K562 (cell line): ENCODE data around the gene ST6GALNAC6. TPM values are rescaled to one million over a fixed set of nuclear protein-coding genes. Genes with fewer than 3 reads are reported as not detected.

Experiments
- BRD9 ChIP-seq: fragments of 450-650 bp; IDR thresholded peaks from 2 replicates; pipeline ENCODE4 v1.6.1; 2018; ENCODE audit warnings: low read depth; ENCODE audit not compliant: partially characterized antibody
- CCNT2 ChIP-seq: IDR thresholded peaks from 2 replicates; pipeline ENCODE4 v1.6.1; 2011; ENCODE audit warnings: borderline replicate concordance, low read depth, mild to moderate bottlenecking, moderate library complexity, mixed read lengths, low read length; ENCODE audit not compliant: insufficient read length; ENCODE audit errors: extremely low read depth
- CHCHD3 ChIP-seq: fragments of 250-450 bp; sonication (Bioruptor Pico); IDR thresholded peaks from 2 replicates; pipeline ENCODE4 v2.1.2; 2022; ENCODE audit warnings: mild to moderate bottlenecking
- CHD1 ChIP-seq: fragments of 200-600 bp; sonication (generic); IDR thresholded peaks from one replicate; pipeline ENCODE4 v1.6.1; 2012; ENCODE audit warnings: mild to moderate bottlenecking, moderate library complexity, low read length, inconsistent platforms
- ETV5 ChIP-seq: sonication (generic); formaldehyde crosslinking; IDR thresholded peaks from 2 replicates; pipeline ENCODE4 v1.4.0; 2020; ENCODE audit warnings: low read depth, mild to moderate bottlenecking, missing genetic modification reagents
- GATAD2A ChIP-seq: fragments of 450-650 bp; IDR thresholded peaks from 2 replicates; pipeline ENCODE4 v1.6.1; 2017
- HMG20A ChIP-seq: fragments of 450-650 bp; formaldehyde crosslinking; conservative IDR thresholded peaks from 2 replicates; pipeline ENCODE4 v1.4.0; 2020; ENCODE audit warnings: mild to moderate bottlenecking, mixed read lengths
- KDM1A ChIP-seq, 2 experiments: fragments of 450-650 bp; IDR thresholded peaks; 2 replicates each; pipeline ENCODE4 v1.6.1; 2016; ENCODE audit warnings: mild to moderate bottlenecking in 2 of 2
- NRF1 ChIP-seq, 2 experiments: fragments of 450-650 bp; IDR thresholded peaks in 1 of 2; conservative IDR thresholded peaks in 1 of 2; 2 replicates each; pipeline ENCODE4 v1.6.1; 2014; ENCODE audit warnings: mild to moderate bottlenecking in 2 of 2
- NUFIP1 ChIP-seq: fragments of 450-650 bp; IDR thresholded peaks from 2 replicates; pipeline ENCODE4 v1.6.1; 2018; ENCODE audit not compliant: partially characterized antibody
- SMAD1 ChIP-seq: fragments of 150-350 bp; IDR thresholded peaks from 2 replicates; pipeline ENCODE4 v1.6.1; 2014; ENCODE audit warnings: low read length, low read depth; ENCODE audit not compliant: partially characterized antibody
- ZFP36 ChIP-seq: fragments of 150-350 bp; IDR thresholded peaks from 2 replicates; pipeline ENCODE4 v1.6.1; 2018; ENCODE audit warnings: low read length, low read depth; ENCODE audit not compliant: partially characterized antibody
- ZFX ChIP-seq: sonication (generic); formaldehyde crosslinking; IDR thresholded peaks from 2 replicates; pipeline ENCODE4 v1.8.0; 2022; ENCODE audit warnings: mild to moderate bottlenecking, missing genetic modification reagents, moderate library complexity
- ZNF165 ChIP-seq: fragments of 250-450 bp; sonication (Bioruptor Pico); IDR thresholded peaks from 2 replicates; pipeline ENCODE4 v1.4.0; 2020; ENCODE audit warnings: borderline replicate concordance
- ZNF41 ChIP-seq: fragments of 250-450 bp; sonication (Bioruptor Pico); conservative IDR thresholded peaks from 2 replicates; pipeline ENCODE4 v1.4.0; 2020; ENCODE audit warnings: mild to moderate bottlenecking
- ZNF507 ChIP-seq: conservative IDR thresholded peaks from 2 replicates; pipeline ENCODE4 v1.6.1; 2017; ENCODE audit warnings: missing genetic modification characterization, missing compliant biosample characterization
- polyA plus RNA-seq, 8 experiments: library from polyadenylated mRNA; depleted of rRNA in 4 of 8; stranded (reverse) in 5 of 8; unstranded in 3 of 8; fragments of >200 nt; fragmentation: Nextera tagmentation in 2 of 8; fragmentation: Illumina TruSeq in 1 of 8; extraction: Ambion mirVana in 2 of 8; extraction: Trizol in 1 of 8; gene quantifications; 2 replicates each; pipeline versions ENCODE4 v1.2.1 to v1.2.3, GENCODE V29; 2011 to 2014; ENCODE audit warnings: inconsistent platforms in 1 of 8, missing spikeins in 1 of 8
- total RNA-seq, 7 experiments: library from RNA; depleted of rRNA in 6 of 7; stranded (reverse); fragments of >200 nt in 6 of 7; fragmentation: Illumina TruSeq in 2 of 7; extraction: Trizol in 2 of 7; gene quantifications; 2 replicates each; pipeline versions ENCODE4 v1.2.1 to v1.2.3, GENCODE V29; 2011 to 2021; ENCODE audit warnings: low replicate concordance in 1 of 7
- TF ChIP-seq, protein P1 (sequence below): sonication (generic); formaldehyde crosslinking; IDR thresholded peaks from 2 replicates; pipeline ENCODE4 v1.8.1; 2023; ENCODE audit warnings: mild to moderate bottlenecking, missing genetic modification reagents, moderate library complexity
- TF ChIP-seq, protein P2 (sequence below): sonication (generic); formaldehyde crosslinking; IDR thresholded peaks from 2 replicates; pipeline ENCODE4 v1.8.0; 2022; ENCODE audit warnings: mild to moderate bottlenecking, missing genetic modification reagents, borderline replicate concordance
- TF ChIP-seq, protein P3 (sequence below): sonication (generic); formaldehyde crosslinking; IDR thresholded peaks from 2 replicates; pipeline ENCODE4 v1.8.1; 2023; ENCODE audit warnings: mild to moderate bottlenecking, missing genetic modification reagents
- TF ChIP-seq, protein P4 (sequence below): sonication (generic); formaldehyde crosslinking; IDR thresholded peaks from 2 replicates; pipeline ENCODE4 v1.8.0; 2022; ENCODE audit warnings: missing genetic modification reagents, mild to moderate bottlenecking, borderline replicate concordance

The ST6GALNAC6 gene
- total and polyA plus RNA-seq, 9 of the 15 experiments (the other 6 are each of a cell fraction or from before 2014, with no cell fraction given), result 0.13 to 23.0 (median 14.5) TPM

DNA sequence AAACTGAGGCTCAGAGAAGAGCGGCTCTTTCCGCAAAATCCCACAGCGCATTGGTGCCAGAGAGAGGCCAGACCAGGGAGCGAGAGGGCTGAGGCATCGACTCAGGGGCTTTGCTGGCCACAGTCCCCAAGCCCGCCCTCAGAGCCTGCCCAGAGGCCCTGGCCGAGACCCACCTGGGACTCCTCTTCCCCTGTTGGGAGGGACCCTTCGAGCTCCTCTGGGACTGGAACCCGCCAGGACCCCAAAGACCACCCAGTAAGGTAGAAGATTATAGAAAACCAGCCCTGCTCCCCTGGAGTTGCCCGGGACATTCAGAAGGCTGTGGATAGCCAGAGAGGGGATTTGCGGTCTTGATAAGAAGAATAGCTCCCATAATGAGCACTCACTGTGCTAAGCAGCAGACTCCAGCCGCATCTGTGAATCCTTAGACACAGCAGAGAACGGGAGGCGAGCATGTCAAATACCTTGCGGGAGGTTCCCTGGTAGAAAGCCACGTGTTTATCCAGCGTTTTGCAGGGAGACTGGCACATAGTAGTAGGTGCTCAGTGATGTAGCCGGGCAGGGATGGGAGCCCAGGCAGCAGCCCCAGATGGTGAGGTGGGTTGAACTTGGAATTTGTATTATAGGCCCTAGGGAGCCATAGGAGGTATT, 21.3 kb downstream of the ST6GALNAC6 start (continued):
- TF ChIP-seq CHD1 (peak; percentile 17), ZNF165 (CRISPR knock-in tag) (0 out of 2 replicates have a peak, but pooled peaks have one; percentile 11), ZNF507 (tag) (no peak), CHCHD3 (CRISPR knock-in tag) (no peak), HMG20A (CRISPR knock-in tag) (no peak), SMAD1 (no peak), ZFX (CRISPR knock-in tag) (no peak), BRD9 (no peak), NRF1 (conservative IDR thresholded peaks at IDR 0.05 in 1 of 2, IDR thresholded peaks at IDR 0.05 in 1 of 2) (peak in 1 of 2 experiments; percentile 36; a peak in 1 of 4 replicates), GATAD2A (0 out of 2 replicates have a peak, but pooled peaks have one; percentile 13), KDM1A (IDR thresholded peaks at IDR 0.05) (0 out of 4 replicates have a peak, but pooled peaks have one; percentile 40 to 64), CCNT2 (no peak), ETV5 (CRISPR knock-in tag) (peak; percentile 34), NUFIP1 (no peak), ZNF41 (CRISPR knock-in tag) (no peak), ZFP36 (peak; percentile 45)
- TF ChIP-seq, protein P1, sequence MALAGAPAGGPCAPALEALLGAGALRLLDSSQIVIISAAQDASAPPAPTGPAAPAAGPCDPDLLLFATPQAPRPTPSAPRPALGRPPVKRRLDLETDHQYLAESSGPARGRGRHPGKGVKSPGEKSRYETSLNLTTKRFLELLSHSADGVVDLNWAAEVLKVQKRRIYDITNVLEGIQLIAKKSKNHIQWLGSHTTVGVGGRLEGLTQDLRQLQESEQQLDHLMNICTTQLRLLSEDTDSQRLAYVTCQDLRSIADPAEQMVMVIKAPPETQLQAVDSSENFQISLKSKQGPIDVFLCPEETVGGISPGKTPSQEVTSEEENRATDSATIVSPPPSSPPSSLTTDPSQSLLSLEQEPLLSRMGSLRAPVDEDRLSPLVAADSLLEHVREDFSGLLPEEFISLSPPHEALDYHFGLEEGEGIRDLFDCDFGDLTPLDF (CRISPR knock-in tag), result 0 out of 2 replicates have a peak, but pooled peaks have one; percentile 50
- TF ChIP-seq, protein P2, sequence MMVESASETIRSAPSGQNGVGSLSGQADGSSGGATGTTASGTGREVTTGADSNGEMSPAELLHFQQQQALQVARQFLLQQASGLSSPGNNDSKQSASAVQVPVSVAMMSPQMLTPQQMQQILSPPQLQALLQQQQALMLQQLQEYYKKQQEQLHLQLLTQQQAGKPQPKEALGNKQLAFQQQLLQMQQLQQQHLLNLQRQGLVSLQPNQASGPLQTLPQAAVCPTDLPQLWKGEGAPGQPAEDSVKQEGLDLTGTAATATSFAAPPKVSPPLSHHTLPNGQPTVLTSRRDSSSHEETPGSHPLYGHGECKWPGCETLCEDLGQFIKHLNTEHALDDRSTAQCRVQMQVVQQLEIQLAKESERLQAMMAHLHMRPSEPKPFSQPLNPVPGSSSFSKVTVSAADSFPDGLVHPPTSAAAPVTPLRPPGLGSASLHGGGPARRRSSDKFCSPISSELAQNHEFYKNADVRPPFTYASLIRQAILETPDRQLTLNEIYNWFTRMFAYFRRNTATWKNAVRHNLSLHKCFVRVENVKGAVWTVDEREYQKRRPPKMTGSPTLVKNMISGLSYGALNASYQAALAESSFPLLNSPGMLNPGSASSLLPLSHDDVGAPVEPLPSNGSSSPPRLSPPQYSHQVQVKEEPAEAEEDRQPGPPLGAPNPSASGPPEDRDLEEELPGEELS (CRISPR knock-in tag), result 0 out of 2 replicates have a peak, but pooled peaks have one; percentile 61
- TF ChIP-seq, protein P3, sequence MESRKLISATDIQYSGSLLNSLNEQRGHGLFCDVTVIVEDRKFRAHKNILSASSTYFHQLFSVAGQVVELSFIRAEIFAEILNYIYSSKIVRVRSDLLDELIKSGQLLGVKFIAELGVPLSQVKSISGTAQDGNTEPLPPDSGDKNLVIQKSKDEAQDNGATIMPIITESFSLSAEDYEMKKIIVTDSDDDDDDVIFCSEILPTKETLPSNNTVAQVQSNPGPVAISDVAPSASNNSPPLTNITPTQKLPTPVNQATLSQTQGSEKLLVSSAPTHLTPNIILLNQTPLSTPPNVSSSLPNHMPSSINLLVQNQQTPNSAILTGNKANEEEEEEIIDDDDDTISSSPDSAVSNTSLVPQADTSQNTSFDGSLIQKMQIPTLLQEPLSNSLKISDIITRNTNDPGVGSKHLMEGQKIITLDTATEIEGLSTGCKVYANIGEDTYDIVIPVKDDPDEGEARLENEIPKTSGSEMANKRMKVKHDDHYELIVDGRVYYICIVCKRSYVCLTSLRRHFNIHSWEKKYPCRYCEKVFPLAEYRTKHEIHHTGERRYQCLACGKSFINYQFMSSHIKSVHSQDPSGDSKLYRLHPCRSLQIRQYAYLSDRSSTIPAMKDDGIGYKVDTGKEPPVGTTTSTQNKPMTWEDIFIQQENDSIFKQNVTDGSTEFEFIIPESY (CRISPR knock-in tag), result 0 out of 2 replicates have a peak, but pooled peaks have one; percentile 38
- TF ChIP-seq, protein P4, sequence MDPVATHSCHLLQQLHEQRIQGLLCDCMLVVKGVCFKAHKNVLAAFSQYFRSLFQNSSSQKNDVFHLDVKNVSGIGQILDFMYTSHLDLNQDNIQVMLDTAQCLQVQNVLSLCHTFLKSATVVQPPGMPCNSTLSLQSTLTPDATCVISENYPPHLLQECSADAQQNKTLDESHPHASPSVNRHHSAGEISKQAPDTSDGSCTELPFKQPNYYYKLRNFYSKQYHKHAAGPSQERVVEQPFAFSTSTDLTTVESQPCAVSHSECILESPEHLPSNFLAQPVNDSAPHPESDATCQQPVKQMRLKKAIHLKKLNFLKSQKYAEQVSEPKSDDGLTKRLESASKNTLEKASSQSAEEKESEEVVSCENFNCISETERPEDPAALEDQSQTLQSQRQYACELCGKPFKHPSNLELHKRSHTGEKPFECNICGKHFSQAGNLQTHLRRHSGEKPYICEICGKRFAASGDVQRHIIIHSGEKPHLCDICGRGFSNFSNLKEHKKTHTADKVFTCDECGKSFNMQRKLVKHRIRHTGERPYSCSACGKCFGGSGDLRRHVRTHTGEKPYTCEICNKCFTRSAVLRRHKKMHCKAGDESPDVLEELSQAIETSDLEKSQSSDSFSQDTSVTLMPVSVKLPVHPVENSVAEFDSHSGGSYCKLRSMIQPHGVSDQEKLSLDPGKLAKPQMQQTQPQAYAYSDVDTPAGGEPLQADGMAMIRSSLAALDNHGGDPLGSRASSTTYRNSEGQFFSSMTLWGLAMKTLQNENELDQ (CRISPR knock-in tag), result no peak
